ENCODE measurements around the gene TRIOBP.

Gene TRIOBP

GRCh38 chr22:37822079-37822833 lies 125.4 kb downstream of the TRIOBP start:
- no peaks in the 10 kb centered on the region for H3K9me3 ChIP-seq (ENCODE audit: insufficient read depth, low read length)
- no peak overlapping the region for H3K9ac ChIP-seq (ENCODE audit: low read length)
- no peak overlapping the region for H3K4me3 ChIP-seq (ENCODE audit: low read length)
- no peaks in the 10 kb centered on the region for H3K27me3 ChIP-seq (ENCODE audit: low read depth, low read length)
- no peak overlapping the region for H2AFZ ChIP-seq (ENCODE audit: low read depth, low read length)
- TF ChIP-seq, protein P1, sequence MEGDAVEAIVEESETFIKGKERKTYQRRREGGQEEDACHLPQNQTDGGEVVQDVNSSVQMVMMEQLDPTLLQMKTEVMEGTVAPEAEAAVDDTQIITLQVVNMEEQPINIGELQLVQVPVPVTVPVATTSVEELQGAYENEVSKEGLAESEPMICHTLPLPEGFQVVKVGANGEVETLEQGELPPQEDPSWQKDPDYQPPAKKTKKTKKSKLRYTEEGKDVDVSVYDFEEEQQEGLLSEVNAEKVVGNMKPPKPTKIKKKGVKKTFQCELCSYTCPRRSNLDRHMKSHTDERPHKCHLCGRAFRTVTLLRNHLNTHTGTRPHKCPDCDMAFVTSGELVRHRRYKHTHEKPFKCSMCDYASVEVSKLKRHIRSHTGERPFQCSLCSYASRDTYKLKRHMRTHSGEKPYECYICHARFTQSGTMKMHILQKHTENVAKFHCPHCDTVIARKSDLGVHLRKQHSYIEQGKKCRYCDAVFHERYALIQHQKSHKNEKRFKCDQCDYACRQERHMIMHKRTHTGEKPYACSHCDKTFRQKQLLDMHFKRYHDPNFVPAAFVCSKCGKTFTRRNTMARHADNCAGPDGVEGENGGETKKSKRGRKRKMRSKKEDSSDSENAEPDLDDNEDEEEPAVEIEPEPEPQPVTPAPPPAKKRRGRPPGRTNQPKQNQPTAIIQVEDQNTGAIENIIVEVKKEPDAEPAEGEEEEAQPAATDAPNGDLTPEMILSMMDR (IDR thresholded peaks at IDR 0.05; ENCODE audit: low read depth, low read length), result no peak
- no peak for TF ChIP-seq EZH2phosphoT487 (IDR thresholded peaks at IDR 0.05; ENCODE audit: low read depth)
- no peak overlapping the region for H3K27ac ChIP-seq (ENCODE audit: low read length)
- no peaks in the 10 kb centered on the region for H3K36me3 ChIP-seq (replicated peaks; ENCODE audit: low read depth, low read length)
- no peaks in the 10 kb centered on the region for H4K20me1 ChIP-seq (ENCODE audit: insufficient read depth, low read length)
- no peaks in the 10 kb centered on the region for H3K79me2 ChIP-seq (ENCODE audit: low read length)
- no peak overlapping the region for H3K4me2 ChIP-seq (ENCODE audit: low read length)
- H3K4me1 ChIP-seq (ENCODE audit: low read length), result peaks cover 4% of the 10 kb centered on the region; the same call in 1 of the 2 replicates

DNA sequence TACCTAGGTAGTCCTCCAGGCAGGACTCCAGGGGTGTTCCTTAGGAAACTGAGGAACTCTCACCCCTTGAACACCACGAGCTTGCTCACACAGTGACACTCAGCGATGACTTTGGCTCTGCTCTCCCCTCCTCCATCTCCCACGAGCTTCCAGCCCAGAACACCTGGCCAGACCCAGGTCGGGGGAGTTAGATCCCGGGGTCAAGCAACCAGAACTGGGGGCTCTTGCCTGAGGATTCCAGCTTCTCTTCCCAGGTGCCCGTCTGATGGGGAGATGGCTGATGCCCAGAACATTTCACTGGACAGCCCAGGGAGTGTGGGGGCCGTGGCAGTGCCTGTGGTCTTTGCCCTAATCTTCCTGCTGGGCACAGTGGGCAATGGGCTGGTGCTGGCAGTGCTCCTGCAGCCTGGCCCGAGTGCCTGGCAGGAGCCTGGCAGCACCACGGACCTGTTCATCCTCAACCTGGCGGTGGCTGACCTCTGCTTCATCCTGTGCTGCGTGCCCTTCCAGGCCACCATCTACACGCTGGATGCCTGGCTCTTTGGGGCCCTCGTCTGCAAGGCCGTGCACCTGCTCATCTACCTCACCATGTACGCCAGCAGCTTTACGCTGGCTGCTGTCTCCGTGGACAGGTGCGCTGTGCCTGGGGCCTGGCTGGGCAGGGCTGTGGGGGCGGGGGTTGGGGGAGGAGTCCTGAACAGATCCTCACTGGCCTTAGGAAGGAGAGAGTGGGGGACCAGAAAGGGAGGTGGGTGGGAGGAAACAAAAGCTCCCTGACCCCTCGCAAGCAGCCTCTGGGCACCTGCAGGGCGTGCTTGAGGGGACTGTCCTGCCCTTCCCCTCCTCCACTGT lies 126.5 kb downstream of the TRIOBP start, which contains the start of gene GALR3:
TSS of gene GALR3 (plus strand) at position 249 of the 852 bp plus-strand sequence. CDS start at position 274, 25 bp downstream.
- TF ChIP-seq, protein P1 (IDR thresholded peaks at IDR 0.05; ENCODE audit: low read depth, low read length), result no peak
- TF ChIP-seq EZH2phosphoT487 (IDR thresholded peaks at IDR 0.05; ENCODE audit: low read depth), result no peak
- Histone ChIP-seq H4K20me1 (ENCODE audit: insufficient read depth, low read length) (no peaks in the 10 kb centered on the region), H3K36me3 (replicated peaks; ENCODE audit: low read depth, low read length) (no peaks in the 10 kb centered on the region), H3K79me2 (ENCODE audit: low read length) (no peaks in the 10 kb centered on the region), H3K4me3 (ENCODE audit: low read length) (no peak within 1 kb of the TSS), H3K9ac (ENCODE audit: low read length) (no peak within 1 kb of the TSS), H3K4me1 (ENCODE audit: low read length) (no peaks in the 10 kb centered on the region), H3K4me2 (ENCODE audit: low read length) (no peak within 1 kb of the TSS), H2AFZ (ENCODE audit: low read depth, low read length) (no peak within 1 kb of the TSS), H3K27ac (ENCODE audit: low read length) (no peak within 1 kb of the TSS), H3K27me3 (ENCODE audit: low read depth, low read length) (no peaks in the 10 kb centered on the region), H3K9me3 (ENCODE audit: insufficient read depth, low read length) (no peaks in the 10 kb centered on the region)

DNA sequence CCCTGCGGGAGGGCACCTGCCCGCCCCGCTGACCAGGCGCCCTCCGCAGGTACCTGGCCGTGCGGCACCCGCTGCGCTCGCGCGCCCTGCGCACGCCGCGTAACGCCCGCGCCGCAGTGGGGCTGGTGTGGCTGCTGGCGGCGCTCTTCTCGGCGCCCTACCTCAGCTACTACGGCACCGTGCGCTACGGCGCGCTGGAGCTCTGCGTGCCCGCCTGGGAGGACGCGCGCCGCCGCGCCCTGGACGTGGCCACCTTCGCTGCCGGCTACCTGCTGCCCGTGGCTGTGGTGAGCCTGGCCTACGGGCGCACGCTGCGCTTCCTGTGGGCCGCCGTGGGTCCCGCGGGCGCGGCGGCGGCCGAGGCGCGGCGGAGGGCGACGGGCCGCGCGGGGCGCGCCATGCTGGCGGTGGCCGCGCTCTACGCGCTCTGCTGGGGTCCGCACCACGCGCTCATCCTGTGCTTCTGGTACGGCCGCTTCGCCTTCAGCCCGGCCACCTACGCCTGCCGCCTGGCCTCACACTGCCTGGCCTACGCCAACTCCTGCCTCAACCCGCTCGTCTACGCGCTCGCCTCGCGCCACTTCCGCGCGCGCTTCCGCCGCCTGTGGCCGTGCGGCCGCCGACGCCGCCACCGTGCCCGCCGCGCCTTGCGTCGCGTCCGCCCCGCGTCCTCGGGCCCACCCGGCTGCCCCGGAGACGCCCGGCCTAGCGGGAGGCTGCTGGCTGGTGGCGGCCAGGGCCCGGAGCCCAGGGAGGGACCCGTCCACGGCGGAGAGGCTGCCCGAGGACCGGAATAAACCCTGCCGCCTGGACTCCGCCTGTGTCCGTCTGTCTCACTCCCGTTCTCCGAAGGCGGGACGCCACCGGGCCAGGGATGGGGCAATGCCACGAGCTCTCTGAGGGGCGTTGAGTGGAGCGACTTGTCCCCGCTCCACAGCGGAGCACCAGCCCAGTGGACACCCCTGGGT lies 128.1 kb downstream of the TRIOBP start:
- H3K79me2 ChIP-seq (ENCODE audit: low read length), result no peaks in the 10 kb centered on the region
- no peak overlapping the region for H3K4me3 ChIP-seq (ENCODE audit: low read length)
- H3K36me3 ChIP-seq (replicated peaks; ENCODE audit: low read depth, low read length), result peaks cover 6% of the 10 kb centered on the region
- TF ChIP-seq, protein P1 (IDR thresholded peaks at IDR 0.05; ENCODE audit: low read depth, low read length), result no peak
- no peak for TF ChIP-seq EZH2phosphoT487 (IDR thresholded peaks at IDR 0.05; ENCODE audit: low read depth)
- no peaks in the 10 kb centered on the region for H3K4me1 ChIP-seq (ENCODE audit: low read length)
- no peak overlapping the region for H3K9ac ChIP-seq (ENCODE audit: low read length)
- H2AFZ ChIP-seq (ENCODE audit: low read depth, low read length), result no peak overlapping the region
- H3K4me2 ChIP-seq (ENCODE audit: low read length), result no peak overlapping the region
- no peaks in the 10 kb centered on the region for H3K9me3 ChIP-seq (ENCODE audit: insufficient read depth, low read length)
- H3K27me3 ChIP-seq (ENCODE audit: low read depth, low read length), result no peaks in the 10 kb centered on the region
- H4K20me1 ChIP-seq (ENCODE audit: insufficient read depth, low read length), result no peaks in the 10 kb centered on the region
- no peak overlapping the region for H3K27ac ChIP-seq (ENCODE audit: low read length)
